Measurements from ENCODE around the gene ZFC3H1.

Gene ZFC3H1

GRCh38 chr12:71671816-71672215 is 8.2 kb upstream of the ZFC3H1 start:
- DNase-seq (ENCODE audit: low spot score) = no peak

GRCh38 chr12:71671311-71671710 is 7.7 kb upstream of the ZFC3H1 start:
- no peak for DNase-seq (ENCODE audit: low spot score)

GRCh38 chr12:71666259-71666658 is 2.6 kb upstream of the ZFC3H1 start:
- DNase-seq (ENCODE audit: low spot score) = no peak

GRCh38 chr12:71665090-71665463 is 1.4 kb upstream of the ZFC3H1 start:
- no peak for DNase-seq (ENCODE audit: low spot score)

GRCh38 chr12:71664411-71665089 is 902 bp upstream of the ZFC3H1 start:
- no peak for DNase-seq (ENCODE audit: low spot score)

GRCh38 chr12:71662849-71663560 is 643 bp downstream of the ZFC3H1 start:
- peak; percentile 42 for DNase-seq (ENCODE audit: low spot score)

- DNase-seq (ENCODE audit: low spot score) = no peak
These were observed 1.6 kb downstream of the ZFC3H1 start for GRCh38 chr12:71661977-71662530.

- DNase-seq (ENCODE audit: low spot score) = no peak
These were observed 6.9 kb downstream of the ZFC3H1 start for GRCh38 chr12:71656740-71657139.

- DNase-seq (ENCODE audit: low spot score) = no peak
These were observed 7.7 kb downstream of the ZFC3H1 start for GRCh38 chr12:71655907-71656306.

- DNase-seq (ENCODE audit: low spot score) = no peak
These were observed 8.2 kb downstream of the ZFC3H1 start for GRCh38 chr12:71655495-71655894.

GRCh38 chr12:71654200-71654599 is 9.4 kb downstream of the ZFC3H1 start:
- no peak for DNase-seq (ENCODE audit: low spot score)

- DNase-seq (ENCODE audit: low spot score) = no peak
These were observed 10.5 kb downstream of the ZFC3H1 start for GRCh38 chr12:71653137-71653536.

GRCh38 chr12:71652656-71653055 is 11.0 kb downstream of the ZFC3H1 start:
- DNase-seq (ENCODE audit: low spot score) = no peak

GRCh38 chr12:71649401-71649800 is 14.2 kb downstream of the ZFC3H1 start:
- DNase-seq (ENCODE audit: low spot score) = no peak

- no peak for DNase-seq (ENCODE audit: low spot score)
These were observed 15.1 kb downstream of the ZFC3H1 start for GRCh38 chr12:71648537-71648936.

GRCh38 chr12:71646512-71646911 is 17.1 kb downstream of the ZFC3H1 start:
- DNase-seq (ENCODE audit: low spot score) = no peak

- DNase-seq (ENCODE audit: low spot score) = peak; percentile 56
These were observed 18.4 kb downstream of the ZFC3H1 start for GRCh38 chr12:71645268-71645667.

GRCh38 chr12:71642264-71642663 is 21.4 kb downstream of the ZFC3H1 start:
- no peak for DNase-seq (ENCODE audit: low spot score)

GRCh38 chr12:71641390-71641789 is 22.3 kb downstream of the ZFC3H1 start:
- no peak for DNase-seq (ENCODE audit: low spot score)

- DNase-seq (ENCODE audit: low spot score) = no peak
These were observed 23.3 kb downstream of the ZFC3H1 start for GRCh38 chr12:71640316-71640715.

GRCh38 chr12:71639341-71639760 is 24.3 kb downstream of the ZFC3H1 start:
- peak; percentile 43 for DNase-seq (ENCODE audit: low spot score)

- DNase-seq (ENCODE audit: low spot score) = no peak
These were observed 25.1 kb downstream of the ZFC3H1 start for GRCh38 chr12:71638499-71638898.

- DNase-seq (ENCODE audit: low spot score) = peak; percentile 87
These were observed 26.9 kb downstream of the ZFC3H1 start for GRCh38 chr12:71636704-71637115.

All from pons (tissue), 1 donor.